IPS DF 19.7 (cell line): ENCODE measurements around the gene GABRB1.
A peak's percentile ranks its signal among the peaks of the same experiment; 100 is the strongest.

Experiments
- DNase-seq: peaks from one replicate; pipeline ENCODE4 v3.0.0-alpha.2; 2013; ENCODE audit warnings: low read depth, low spot score

The GABRB1 gene

GRCh38 chr4:47031011-47031678 is at the start of gene GABRB1:
TSS of gene GABRB1 (plus strand) at chr4:47031567.
- DNase-seq, result peak; percentile 17

GRCh38 chr4:46984781-46985180 is 46.6 kb upstream of the GABRB1 start:
- no peak for DNase-seq

GRCh38 chr4:46986922-46987638 is 44.3 kb upstream of the GABRB1 start:
- DNase-seq, result no peak

GRCh38 chr4:46992338-46992737 is 39.0 kb upstream of the GABRB1 start:
- DNase-seq, result no peak

GRCh38 chr4:46993075-46994006 is 38.0 kb upstream of the GABRB1 start, which contains the start of gene GABRA4:
TSS of gene GABRA4 (minus strand) at chr4:46993581. CDS start at chr4:46993424, 157 bp downstream.
- DNase-seq, result no peak

GRCh38 chr4:46994007-46994405 is 37.4 kb upstream of the GABRB1 start:
- no peak for DNase-seq

GRCh38 chr4:46999566-46999965 is 31.8 kb upstream of the GABRB1 start:
- no peak for DNase-seq

- DNase-seq, result no peak
These were observed 31.0 kb upstream of the GABRB1 start for GRCh38 chr4:47000406-47000805.

GRCh38 chr4:47002580-47002979 is 28.8 kb upstream of the GABRB1 start:
- no peak for DNase-seq

- no peak for DNase-seq
These were observed 20.9 kb upstream of the GABRB1 start for GRCh38 chr4:47010347-47010911.

- DNase-seq, result no peak
These were observed 20.4 kb upstream of the GABRB1 start for GRCh38 chr4:47010912-47011446.

- DNase-seq, result no peak
These were observed 18.7 kb upstream of the GABRB1 start for GRCh38 chr4:47012676-47013075.

GRCh38 chr4:47013373-47013772 is 18.0 kb upstream of the GABRB1 start:
- no peak for DNase-seq

GRCh38 chr4:47017081-47017480 is 14.3 kb upstream of the GABRB1 start:
- no peak for DNase-seq

- DNase-seq, result no peak
These were observed 13.9 kb upstream of the GABRB1 start for GRCh38 chr4:47017494-47017893.

- DNase-seq, result no peak
These were observed 511 bp downstream of the GABRB1 start for GRCh38 chr4:47031751-47032404.

- peak; percentile 45 for DNase-seq
These were observed 1.2 kb downstream of the GABRB1 start for GRCh38 chr4:47032405-47033106.

- no peak for DNase-seq
These were observed 6.9 kb downstream of the GABRB1 start for GRCh38 chr4:47038263-47038662.

GRCh38 chr4:47040828-47041227 is 9.5 kb downstream of the GABRB1 start:
- no peak for DNase-seq

- DNase-seq, result no peak
These were observed 12.5 kb downstream of the GABRB1 start for GRCh38 chr4:47043821-47044220.
